Stimulated activated CD4-positive, alpha-beta T cell treated with anti-CD3 and anti-CD28 coated beads, Interleukin-1b, Interleukin-23, amount 100 ng/mL, for 24 hours (primary cell): ENCODE measurements around the gene CYP2C9.
"Not testable (repeated sequence)": the region's sequence is repeated elsewhere in the genome, so short reads cannot be mapped to it uniquely, and the experiment has no call there.

Experiments used
- DNase-seq, 4 experiments: peaks; one replicate each; pipeline ENCODE4 v3.0.0-alpha.2; 2020; ENCODE audit warnings: low read depth in 4 of 4, low spot score in 1 of 4

The CYP2C9 gene

GRCh38 chr10:94938383-94938782 lies at the start of gene CYP2C9:
Gene CYP2C9, plus strand, starts transcription at chr10:94938658. Its CDS starts 25 bp downstream, at chr10:94938683.
- no peak for DNase-seq

GRCh38 chr10:94889123-94889522 lies 49.3 kb upstream of the CYP2C9 start:
- no peak for DNase-seq

GRCh38 chr10:94890264-94891022 lies 48.0 kb upstream of the CYP2C9 start:
- no peak for DNase-seq

- DNase-seq: not testable (repeated sequence)
Observed at GRCh38 chr10:94898414-94898813, 40.0 kb upstream of the CYP2C9 start.

GRCh38 chr10:94902080-94902479 lies 36.4 kb upstream of the CYP2C9 start:
- no peak for DNase-seq

GRCh38 chr10:94902570-94902969 lies 35.9 kb upstream of the CYP2C9 start:
- DNase-seq: no peak

GRCh38 chr10:94904506-94905148 lies 33.8 kb upstream of the CYP2C9 start:
- DNase-seq: not testable (repeated sequence)

GRCh38 chr10:94916423-94916822 lies 22.0 kb upstream of the CYP2C9 start:
- no peak for DNase-seq

GRCh38 chr10:94936721-94937120 lies 1.7 kb upstream of the CYP2C9 start:
- DNase-seq: no peak

GRCh38 chr10:94943432-94944103 lies 5.1 kb downstream of the CYP2C9 start:
- not testable (repeated sequence) for DNase-seq

- DNase-seq: not testable (repeated sequence)
Observed at GRCh38 chr10:94946181-94946580, 7.7 kb downstream of the CYP2C9 start.

- no peak for DNase-seq
Observed at GRCh38 chr10:94963901-94964300, 25.4 kb downstream of the CYP2C9 start.

- no peak for DNase-seq
Observed at GRCh38 chr10:94983555-94983954, 45.1 kb downstream of the CYP2C9 start.

GRCh38 chr10:94989192-94989591 lies 50.7 kb downstream of the CYP2C9 start:
- no peak for DNase-seq

- no peak for DNase-seq
Observed at GRCh38 chr10:94991243-94991888, 52.9 kb downstream of the CYP2C9 start.

GRCh38 chr10:94992811-94993210 lies 54.4 kb downstream of the CYP2C9 start:
- DNase-seq: no peak

GRCh38 chr10:94997741-94998174 lies 59.3 kb downstream of the CYP2C9 start:
- DNase-seq: no peak

- DNase-seq: no peak
Observed at GRCh38 chr10:95026461-95026860, 88.0 kb downstream of the CYP2C9 start.

GRCh38 chr10:95031656-95032055 lies 93.2 kb downstream of the CYP2C9 start:
- no peak for DNase-seq

GRCh38 chr10:95034401-95034800 lies 95.9 kb downstream of the CYP2C9 start:
- DNase-seq: no peak
